Lung microvascular endothelial cell (primary cell): ENCODE data around the gene TNFAIP8L2. TPM values are rescaled to one million over a fixed set of nuclear protein-coding genes. Genes with fewer than 3 reads are reported as not detected.
A peak's percentile ranks its signal among the peaks of the same experiment; 100 is the strongest.

ENCODE experiments used
- DNase-seq, 2 donors: peaks; one replicate each; pipeline versions ENCODE4 v3.0.0 to v3.0.0-alpha.2; 2010; ENCODE audit warnings: low read depth in 2 of 2
- total RNA-seq: library from RNA; depleted of rRNA; stranded (reverse); fragments of >200 nt; gene quantifications from 2 replicates; pipeline ENCODE4 v1.2.1, GENCODE V29; 2014

Gene TNFAIP8L2
- 0.20 TPM in 1 of 2 replicates, not detected in the other for total RNA-seq

DNA sequence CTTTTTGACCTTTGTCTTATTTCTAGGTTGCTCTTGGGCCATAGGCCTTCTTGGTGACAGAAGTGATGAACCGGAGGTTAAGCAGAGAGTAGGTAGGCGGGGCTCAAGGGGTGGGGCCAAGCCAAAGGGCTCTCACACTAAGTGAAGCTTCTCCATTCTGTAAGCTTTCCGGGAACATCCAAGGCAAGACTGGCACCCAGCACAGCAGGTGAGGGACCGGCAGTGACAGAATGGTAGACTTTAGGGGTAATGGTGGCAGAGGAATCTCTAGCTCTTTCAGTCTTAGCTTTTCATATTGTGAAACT lies at the start of gene TNFAIP8L2:
TNFAIP8L2 (plus strand) TSS at position 135 of the 305 bp plus-strand sequence. CDS start 2,049 bp downstream, outside the sequence.
- DNase-seq: no peak

DNA sequence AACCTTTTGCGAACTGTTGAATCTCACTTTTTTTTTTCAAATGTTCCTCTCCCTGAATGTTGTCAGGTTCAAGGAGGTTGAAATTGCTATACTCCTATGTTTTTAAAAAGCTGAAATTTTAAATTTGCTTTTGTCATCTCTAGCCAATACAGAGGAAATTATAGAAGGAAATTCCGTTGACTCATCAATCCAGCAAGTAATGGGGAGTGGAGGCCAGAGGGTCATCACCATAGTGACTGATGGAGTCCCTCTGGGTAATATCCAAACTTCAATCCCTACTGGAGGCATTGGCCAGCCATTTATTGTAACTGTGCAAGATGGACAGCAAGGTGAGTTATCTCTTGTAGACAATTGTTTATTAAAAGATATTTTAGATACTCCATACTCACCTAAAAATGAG lies 49.6 kb upstream of the TNFAIP8L2 start:
- peak; percentile 75 to 83 for DNase-seq

DNA sequence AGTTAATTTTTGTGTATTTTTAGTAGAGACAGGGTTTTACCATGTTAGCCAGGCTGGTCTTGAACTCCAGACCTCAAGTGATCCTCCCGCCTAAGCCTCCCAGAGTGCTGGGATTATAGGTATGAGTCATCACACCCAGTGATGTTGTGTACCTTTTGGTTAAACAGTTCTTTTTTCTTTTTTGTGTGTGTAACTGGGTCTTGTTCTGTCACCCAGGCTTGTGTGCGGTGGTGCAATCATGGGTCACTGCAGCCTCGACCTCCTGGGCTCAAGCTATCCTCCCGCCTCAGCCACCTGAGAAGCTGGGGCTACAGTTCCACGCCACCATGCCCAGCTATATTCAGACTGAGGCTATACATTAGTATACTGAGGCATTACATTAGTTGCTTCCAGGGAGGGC lies 48.1 kb upstream of the TNFAIP8L2 start:
- no peak for DNase-seq

DNA sequence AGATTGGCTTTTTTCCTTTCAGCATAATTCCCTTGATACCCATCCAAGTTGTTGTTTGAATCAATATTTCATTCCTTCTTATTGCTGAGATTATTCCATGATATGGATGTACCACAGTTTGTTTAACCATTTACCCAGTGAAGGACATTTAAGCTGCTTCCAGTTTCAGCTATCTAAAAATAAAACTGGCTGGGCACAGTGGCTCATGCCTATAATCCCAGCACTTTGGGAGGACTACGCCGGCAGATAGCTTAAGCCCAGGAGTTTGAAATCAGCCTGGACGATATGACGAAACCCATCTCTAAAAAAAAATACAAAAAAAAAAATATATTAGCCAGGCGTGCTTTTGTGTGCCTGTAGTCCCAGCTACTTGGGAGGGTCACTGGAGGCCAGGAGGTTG lies 42.6 kb upstream of the TNFAIP8L2 start:
- no peak for DNase-seq

DNA sequence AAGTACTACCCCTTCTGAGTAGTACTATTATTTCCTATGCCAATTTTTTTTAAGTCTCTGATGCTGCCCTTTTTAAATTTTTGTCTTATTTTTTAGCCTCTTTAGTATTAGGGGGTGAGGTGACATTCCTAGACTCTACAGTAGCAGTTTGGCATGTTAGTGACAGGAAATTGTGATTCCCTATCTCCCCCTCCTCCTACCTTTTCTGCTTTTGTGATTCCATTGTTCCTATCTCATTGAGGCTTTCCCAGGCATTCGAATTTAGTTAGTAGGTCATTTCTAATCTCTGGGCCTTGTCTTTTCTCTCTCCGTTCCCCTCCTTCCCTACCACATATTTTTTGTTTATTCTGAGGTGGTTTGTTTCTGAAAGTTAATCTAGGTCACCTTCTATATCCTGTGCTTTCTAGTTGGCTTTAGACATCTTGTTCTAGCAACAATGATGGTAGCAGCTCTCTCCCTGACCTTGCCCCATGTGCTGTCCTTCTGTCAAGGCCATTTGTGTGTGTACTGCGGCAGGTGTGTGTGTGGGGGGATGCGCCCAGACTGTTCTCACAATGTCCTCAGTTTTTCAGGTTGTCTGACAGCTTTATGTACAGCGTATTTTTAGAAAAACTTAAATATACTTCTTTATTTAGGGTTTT lies 31.6 kb upstream of the TNFAIP8L2 start:
- DNase-seq: peak in 1 of 2 donors; percentile 27

DNA sequence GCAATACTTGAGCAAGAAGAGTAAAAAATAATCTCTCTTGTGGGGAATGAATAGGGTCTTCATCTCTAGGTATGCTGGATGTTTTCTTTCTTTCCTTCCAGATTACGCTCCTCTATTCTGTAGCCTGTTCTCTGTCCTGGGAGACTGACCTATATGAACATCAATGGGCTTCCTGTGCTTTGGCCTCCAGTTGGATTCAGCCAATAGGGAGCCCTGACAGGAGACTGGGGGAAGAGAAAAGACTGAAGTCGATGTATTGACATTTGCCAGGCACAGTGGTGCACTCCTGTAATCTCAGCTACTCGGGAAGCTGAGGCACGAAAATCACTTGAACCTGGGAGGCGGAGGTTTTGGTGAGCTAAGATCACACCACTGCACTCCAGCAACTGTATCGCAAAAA lies 27.6 kb upstream of the TNFAIP8L2 start:
- no peak for DNase-seq

DNA sequence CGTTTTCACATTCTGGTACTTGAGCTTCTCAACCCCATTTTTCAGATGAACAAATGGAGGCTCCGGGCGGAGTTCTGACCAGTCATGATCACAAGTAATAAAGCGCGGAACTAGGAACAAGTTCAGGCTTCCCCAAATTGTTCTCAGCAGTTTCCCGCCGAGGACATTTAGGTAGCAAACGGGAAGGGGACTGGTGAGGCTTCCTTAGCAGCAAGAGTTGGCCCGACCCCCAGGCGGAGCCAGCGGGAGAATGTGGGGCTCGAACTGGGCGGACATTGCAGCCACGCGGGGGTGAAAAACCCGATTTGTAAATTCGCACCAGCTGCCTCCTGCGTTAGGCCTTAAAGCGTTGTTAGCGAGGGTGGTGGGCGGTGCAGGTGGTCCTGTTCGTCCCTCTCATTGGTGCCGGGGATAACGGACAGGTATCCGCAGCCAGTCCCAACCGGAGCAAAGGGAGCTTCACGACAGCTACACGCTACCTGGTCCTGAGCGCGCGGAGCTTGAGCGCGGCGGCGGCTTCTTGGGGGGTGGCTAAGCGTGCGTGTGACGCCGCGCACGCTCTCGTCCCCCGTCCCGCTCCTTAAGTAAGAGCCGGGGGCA lies 25.4 kb upstream of the TNFAIP8L2 start:
- peak; percentile 77 to 93 for DNase-seq

DNA sequence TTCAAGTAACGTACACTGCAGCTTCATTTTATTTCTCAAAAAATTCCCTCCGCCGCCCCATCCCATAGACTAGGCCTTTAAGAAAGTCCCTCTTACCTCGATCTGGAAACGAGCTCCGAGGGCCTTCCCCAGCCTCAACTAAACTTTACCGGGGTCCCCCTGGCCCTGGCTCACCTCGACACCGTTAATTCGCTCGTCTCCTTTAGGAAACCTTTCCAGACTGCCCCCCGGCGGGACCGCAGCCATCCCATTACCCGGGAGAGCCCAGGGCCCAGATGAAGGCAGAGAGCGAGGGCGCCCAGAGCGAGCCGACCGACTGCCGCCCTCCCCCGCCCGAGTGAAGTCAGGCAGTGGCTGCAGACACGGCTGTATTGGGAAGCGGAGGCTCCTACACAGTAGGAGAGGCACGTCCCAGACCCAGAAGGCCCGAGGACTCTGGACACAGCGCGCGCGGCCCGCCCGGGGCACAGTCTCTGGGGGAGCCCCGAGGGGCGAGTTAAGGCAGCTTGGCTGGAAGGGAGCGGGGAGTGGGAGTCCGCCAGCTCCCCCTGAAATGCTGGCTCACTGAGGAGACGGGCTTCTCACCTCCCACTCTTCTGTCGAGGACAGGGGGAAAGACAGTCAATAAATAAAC lies 24.6 kb upstream of the TNFAIP8L2 start:
- no peak for DNase-seq

DNA sequence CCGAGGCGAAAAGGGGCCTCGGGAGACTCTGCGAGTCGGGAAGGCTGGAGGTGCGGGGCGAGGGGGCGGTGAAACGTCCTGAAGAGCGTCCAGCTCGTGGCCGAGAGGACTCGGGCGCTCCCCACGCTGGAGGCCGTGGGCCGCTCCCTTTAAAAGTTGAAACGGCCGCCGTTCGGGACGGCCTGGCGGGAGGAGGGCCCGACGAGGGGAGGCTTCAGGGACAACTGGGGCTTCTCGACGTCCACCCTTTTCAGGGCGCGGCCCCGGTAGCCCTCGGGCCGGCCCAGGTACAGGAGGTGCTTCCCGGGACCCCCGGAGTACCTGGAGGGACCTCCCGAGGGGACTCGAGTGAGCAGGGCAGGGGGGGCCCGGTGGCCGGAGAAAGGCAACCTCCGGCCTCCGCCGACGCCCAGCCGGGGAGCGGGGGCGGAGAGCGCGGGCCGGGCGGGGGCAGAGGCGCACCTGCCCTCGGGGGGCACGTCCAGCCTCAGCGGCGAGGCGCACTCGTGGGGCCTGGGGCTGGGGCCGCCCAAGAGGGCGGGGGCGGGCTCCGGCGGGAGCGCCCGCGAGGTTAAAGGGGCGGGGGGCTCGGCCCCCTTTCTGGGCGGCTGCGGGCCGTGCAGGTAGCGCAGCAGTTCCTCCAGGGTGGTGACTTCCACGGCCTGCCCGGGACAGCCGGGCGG lies 24.0 kb upstream of the TNFAIP8L2 start:
- no peak for DNase-seq

DNA sequence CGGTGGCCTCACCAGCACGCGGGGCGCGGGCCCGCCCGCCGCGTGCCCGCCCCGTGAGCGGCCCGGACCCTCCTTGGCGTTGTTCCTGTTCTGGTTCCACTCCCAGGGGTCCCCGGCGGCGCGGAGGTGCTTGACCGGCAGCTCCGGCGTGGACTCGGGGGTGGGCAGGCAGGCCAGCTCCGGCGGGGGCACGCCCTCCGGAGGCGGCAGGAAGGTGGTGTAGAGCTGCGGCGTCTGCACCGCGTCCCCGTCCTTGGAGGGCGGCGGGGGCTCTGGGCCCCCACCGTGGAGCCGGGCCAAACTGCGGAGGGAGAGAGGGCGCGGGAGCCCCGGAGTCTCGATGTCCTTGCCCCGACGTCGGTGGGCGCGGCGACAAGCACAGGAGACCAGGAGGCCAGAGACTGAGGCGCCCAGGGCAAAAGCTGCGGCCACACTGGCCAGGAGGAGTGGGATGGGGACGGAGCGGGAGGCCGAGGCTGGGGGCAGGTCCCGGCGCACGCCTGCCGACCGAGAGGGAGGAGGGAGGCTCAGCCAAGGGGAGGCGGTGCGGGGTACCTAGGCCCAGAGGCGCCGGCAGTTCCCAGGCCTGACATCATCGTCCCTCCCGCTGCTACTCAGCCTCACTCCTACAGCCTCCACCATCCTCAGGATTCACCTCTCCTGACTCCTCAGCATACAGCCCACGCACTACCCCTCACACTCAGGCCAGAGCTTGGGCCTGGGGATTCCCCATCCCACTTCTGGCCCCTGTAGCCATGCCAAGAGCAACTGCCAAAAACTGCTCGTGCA lies 23.2 kb upstream of the TNFAIP8L2 start:
- DNase-seq: no peak

DNA sequence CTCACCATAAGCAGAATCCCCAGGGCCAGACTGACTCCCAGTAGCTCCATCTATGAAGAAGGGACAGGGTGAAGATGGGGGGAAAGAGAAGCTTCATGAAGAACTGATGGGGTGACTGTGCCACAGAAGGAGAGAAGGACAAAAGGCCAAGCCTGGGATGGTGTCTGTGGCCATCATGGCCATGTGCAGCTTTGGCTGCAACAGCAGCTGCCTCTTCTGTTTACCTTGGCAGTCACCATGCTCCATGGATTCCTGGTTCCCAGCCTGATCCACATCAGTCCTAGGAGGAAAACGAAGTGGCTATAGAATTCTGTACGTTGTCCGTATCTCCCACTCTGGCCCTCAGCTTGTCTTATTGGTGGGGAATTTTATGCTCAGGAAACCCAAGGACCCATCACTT lies 22.1 kb upstream of the TNFAIP8L2 start:
- DNase-seq: peak in 1 of 2 donors; percentile 66

DNA sequence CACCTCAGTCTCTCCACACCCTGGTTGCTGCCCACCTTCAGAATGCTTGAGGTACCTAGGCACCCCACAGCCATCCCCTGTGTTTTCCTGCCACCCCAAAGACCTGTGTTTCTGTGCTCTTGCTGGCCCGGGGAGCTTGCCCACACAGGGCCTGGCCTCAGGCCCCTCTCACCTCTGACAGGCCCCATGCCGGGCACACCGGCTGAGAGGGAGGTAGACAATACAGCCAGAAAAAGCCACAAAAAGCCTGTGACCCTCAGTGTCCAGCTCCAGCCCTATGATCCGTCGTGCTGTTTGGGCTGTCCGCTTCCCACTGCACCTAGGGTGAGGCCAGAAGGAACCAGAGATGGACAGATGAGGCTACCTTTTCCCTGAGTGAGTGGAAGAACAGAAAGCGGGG lies 21.5 kb upstream of the TNFAIP8L2 start:
- DNase-seq: no peak

DNA sequence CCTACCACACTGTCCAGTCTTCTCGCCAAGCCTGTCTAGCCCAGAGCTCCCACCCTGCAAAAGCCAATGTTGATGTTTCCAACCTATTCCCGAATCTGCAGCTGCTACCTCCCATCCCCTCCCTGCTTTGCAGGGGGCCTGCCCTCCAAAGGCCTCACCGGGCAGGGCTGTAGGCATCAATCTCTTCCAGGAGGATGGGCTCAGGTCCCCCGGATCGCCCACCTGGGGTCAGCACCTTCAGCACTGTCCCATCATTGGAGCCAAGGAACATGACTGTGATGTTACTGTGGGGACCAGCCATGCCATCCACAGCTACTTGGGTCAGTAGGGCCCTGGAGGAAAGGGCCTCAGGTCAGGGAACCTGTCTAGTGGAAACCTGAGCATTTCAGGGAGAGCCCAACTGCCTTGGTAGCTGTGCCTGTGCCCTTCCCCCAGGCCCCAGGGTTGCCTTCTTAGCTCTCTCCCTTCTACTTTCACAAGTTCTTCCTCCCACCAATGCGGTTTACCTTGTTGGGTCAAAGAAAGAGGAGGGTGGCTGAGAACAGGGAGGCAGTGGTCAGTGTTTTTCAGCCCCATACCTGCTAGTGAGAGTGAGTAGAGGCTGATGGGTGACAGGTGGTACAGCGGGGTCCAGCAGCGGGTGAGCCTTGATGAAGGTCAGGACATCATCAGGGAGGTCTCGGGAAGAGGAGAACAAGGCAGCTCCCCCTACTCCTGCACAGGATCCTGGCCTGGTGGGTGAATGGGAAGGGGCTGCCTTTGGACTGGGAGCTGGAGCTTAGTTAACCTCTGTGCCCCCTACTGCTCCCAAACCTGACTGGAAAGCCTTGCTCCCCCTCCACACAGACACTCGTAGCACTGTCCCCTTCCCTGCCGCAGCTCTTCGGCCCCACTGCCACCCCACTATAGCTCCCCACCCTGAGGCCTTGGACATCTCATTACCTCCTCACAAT lies 20.7 kb upstream of the TNFAIP8L2 start:
- no peak for DNase-seq

DNA sequence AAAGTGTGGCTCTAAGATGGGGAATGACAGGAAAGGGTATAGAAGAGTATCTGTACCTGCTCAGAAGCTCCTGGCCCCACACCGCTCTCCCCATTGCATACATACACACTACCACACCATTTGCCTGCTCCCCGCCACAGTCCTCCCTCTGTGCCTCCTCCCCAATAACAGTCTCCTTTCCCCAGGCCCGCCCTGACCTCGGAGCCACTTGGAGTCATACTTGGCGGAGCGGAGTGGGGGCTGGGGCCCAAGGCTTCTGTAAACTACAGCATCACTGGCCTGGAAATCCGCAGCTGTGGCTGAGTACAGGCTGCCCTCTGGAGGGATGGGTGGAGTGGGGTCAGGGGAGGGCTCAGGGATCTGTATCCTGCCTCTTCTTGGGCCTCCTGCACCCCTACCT lies 18.7 kb upstream of the TNFAIP8L2 start:
- no peak for DNase-seq

DNA sequence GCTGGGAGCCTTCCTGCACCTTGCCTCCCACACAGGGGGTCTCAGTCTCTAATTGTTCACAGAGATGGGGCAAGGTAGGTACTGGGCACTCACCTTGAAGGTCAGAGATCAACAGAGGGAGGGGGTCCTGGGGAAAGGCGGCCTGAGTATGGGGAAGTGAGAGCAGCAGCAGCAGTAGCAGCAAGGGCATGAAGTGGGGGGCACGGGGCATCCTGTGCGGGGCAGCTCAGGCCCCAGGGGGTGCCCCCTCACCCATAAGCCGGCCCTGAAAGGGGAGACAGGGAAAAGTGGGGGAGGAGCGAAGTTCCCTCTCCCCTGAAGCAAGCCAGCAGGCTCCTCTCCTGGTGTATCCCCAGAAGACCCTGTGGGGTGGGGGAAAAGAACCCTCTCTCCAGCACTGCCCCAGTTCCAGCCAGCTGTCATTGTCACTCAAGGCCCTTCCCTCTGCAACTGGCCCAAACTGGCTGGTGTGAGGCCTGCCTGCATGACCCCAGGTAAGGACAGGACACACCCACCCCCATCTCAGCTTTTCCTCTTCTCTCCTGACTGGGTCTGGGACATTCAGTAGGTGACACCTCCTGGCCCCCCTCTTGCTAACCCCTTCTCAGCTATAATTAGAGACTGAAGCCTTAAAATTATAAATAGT lies 13.9 kb upstream of the TNFAIP8L2 start:
- DNase-seq: no peak

DNA sequence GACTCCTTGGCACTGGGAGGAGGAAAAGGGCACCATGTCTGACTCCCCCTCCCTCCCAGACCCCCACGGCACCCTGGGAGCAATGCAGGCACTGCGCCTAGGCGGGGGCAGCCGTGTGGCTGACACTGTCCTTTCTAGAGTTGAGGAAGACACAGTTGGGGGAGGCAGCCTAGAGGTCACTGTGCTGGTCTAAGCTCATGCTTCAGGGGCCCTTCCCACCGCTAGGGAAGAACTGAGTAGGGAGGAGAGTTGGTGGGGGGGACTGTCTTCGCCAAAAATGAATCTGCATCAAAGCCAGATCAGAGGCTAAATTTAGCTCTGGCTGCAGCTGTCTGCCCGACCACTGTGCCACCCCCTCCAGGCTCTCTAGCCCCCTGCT lies 13.4 kb upstream of the TNFAIP8L2 start:
- DNase-seq: no peak

DNA sequence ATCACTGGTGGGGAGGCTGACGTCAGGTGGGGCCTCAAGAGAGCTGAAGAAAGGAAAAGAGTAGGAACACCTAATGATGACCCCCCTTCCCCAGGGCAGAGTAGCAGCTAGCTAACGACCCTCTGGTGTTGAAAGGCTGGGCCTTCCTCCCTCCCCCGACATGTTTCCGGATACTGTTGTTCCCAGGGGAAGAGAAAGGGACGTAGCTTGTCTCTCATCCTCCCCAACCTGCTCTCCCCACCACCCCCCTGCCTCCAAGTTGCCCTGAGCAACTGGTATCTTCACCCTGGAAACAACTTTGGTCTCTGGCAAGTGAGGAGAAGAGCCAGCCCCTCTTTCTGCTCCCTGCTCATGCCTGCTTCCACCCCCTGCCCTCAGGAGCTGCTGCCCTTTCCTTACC lies 12.5 kb upstream of the TNFAIP8L2 start:
- peak in 1 of 2 donors; percentile 28 for DNase-seq

DNA sequence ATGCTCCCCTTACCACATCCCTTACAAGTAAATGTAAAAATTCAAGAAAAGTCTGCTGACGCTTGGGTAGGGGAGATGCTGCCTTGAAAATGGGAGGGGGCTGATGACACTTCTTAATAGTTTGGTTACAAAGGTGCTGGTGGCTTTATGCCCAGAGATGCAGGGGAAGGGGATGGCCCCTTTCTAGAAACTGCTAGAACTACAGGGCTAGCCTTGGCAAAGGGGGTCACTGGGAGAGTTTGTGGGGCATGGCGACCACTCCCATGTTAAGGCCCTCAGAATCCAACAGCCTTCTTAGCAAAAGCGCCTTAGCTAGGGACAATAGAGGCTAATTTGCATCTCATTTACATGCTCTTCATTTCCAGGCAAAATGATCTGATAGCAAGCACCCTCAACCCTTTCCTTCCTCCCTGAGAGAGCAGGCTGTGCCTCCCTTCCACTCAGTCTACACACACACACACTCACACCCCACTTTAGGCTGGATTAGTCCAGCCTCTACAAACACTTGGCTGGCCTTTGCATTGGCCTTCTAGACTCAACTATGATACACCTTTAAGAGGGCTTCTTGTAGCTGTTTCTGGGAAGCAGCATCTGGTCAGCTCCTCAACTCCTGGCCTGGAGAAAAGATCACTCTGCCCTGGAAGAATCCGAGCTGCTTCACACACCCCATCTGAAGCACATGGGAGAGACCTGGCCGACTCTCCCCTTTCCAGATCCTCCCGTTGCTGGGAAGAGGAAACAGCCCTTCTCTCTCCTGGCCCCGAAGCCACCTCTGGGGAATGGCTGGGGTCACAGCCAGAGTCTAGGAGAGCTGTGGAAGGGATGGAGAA lies 11.8 kb upstream of the TNFAIP8L2 start:
- peak in 1 of 2 donors; percentile 52 for DNase-seq
